H9 (cell line): Measurements from ENCODE around the gene DHRS1. TPM values are rescaled to one million over a fixed set of nuclear protein-coding genes. Genes with fewer than 3 reads are reported as not detected.

Experiments
- DNase-seq: peaks from one replicate; pipeline ENCODE4 v3.0.0-alpha.2; 2017
- H2AFZ ChIP-seq: one replicate; pipeline ENCODE4 v1.6.1; 2013; ENCODE audit warnings: mild to moderate bottlenecking, low read length, control low read depth, moderate library complexity
- H2AK5ac ChIP-seq: 2 replicates; pipeline ENCODE4 v1.6.1; 2013; ENCODE audit warnings: low read length, control low read depth, mixed read lengths; ENCODE audit not compliant: insufficient read length
- H2BK120ac ChIP-seq: one replicate; pipeline ENCODE4 v1.6.1; 2013; ENCODE audit warnings: low read depth, mild to moderate bottlenecking, low read length, control low read depth, inconsistent platforms; ENCODE audit not compliant: poor library complexity, severe bottlenecking
- H2BK12ac ChIP-seq: 2 replicates; pipeline ENCODE4 v1.6.1; 2013; ENCODE audit warnings: low read length, control low read depth, mixed read lengths, low read depth; ENCODE audit not compliant: insufficient read length
- H2BK15ac ChIP-seq: 2 replicates; pipeline ENCODE4 v1.6.1; 2013; ENCODE audit warnings: low read depth, low read length, control low read depth
- H2BK20ac ChIP-seq: one replicate; pipeline ENCODE4 v1.6.1; 2013; ENCODE audit warnings: low read depth, mild to moderate bottlenecking, low read length, control low read depth, inconsistent platforms; ENCODE audit not compliant: poor library complexity, severe bottlenecking
- H2BK5ac ChIP-seq: 2 replicates; pipeline ENCODE4 v1.6.1; 2013; ENCODE audit warnings: low read length, control low read depth, mixed read lengths; ENCODE audit not compliant: insufficient read length
- H3K14ac ChIP-seq: 2 replicates; pipeline ENCODE4 v1.6.1; 2013; ENCODE audit warnings: low read length, control low read depth; ENCODE audit not compliant: insufficient read depth
- H3K18ac ChIP-seq: 2 replicates; pipeline ENCODE4 v1.6.1; 2013; ENCODE audit warnings: low read depth, mild to moderate bottlenecking, mixed read lengths, low read length, control low read depth; ENCODE audit not compliant: insufficient read length
- H3K23ac ChIP-seq: 2 replicates; pipeline ENCODE4 v1.6.1; 2013; ENCODE audit warnings: low read length, control low read depth, mixed read lengths, low read depth; ENCODE audit not compliant: insufficient read length
- H3K23me2 ChIP-seq: 2 replicates; pipeline ENCODE4 v1.6.1; 2013; ENCODE audit warnings: low read depth, mild to moderate bottlenecking, mixed read lengths, low read length, control low read depth; ENCODE audit not compliant: insufficient read length, poor library complexity, severe bottlenecking
- H3K27ac ChIP-seq: 2 replicates; pipeline ENCODE4 v1.5.1; 2013; ENCODE audit warnings: low read length, control low read depth, mixed read lengths, low read depth; ENCODE audit not compliant: insufficient read length
- H3K27me3 ChIP-seq: 2 replicates; pipeline ENCODE4 v1.6.1; 2013; ENCODE audit warnings: low read length, control low read depth, inconsistent platforms; ENCODE audit not compliant: insufficient read depth
- H3K4ac ChIP-seq: 2 replicates; pipeline ENCODE4 v1.6.1; 2013; ENCODE audit warnings: low read depth, mild to moderate bottlenecking, control low read depth, inconsistent platforms, low read length, moderate library complexity
- H3K4me1 ChIP-seq: 2 replicates; pipeline ENCODE4 v1.6.1; 2013; ENCODE audit warnings: low read length, control low read depth, inconsistent platforms; ENCODE audit not compliant: insufficient read depth
- H3K4me2 ChIP-seq: 2 replicates; pipeline ENCODE4 v1.6.1; 2013; ENCODE audit warnings: low read length, control low read depth, mixed read lengths; ENCODE audit not compliant: insufficient read length, insufficient read depth
- H3K56ac ChIP-seq: 2 replicates; pipeline ENCODE4 v1.6.1; 2013; ENCODE audit warnings: low read depth, mild to moderate bottlenecking, mixed read lengths, low read length, control low read depth; ENCODE audit not compliant: insufficient read length
- H3K79me1 ChIP-seq: 2 replicates; pipeline ENCODE4 v1.6.1; 2013; ENCODE audit warnings: low read depth, mild to moderate bottlenecking, moderate library complexity, low read length, control low read depth, inconsistent platforms; ENCODE audit not compliant: insufficient read depth, poor library complexity, severe bottlenecking
- H3K79me2 ChIP-seq: 2 replicates; pipeline ENCODE4 v1.6.1; 2013; ENCODE audit warnings: low read length, control low read depth, inconsistent platforms; ENCODE audit not compliant: insufficient read depth
- H3K9ac ChIP-seq: 2 replicates; pipeline ENCODE4 v1.6.1; 2013; ENCODE audit warnings: low read length, control low read depth, mixed read lengths; ENCODE audit not compliant: insufficient read length; ENCODE audit errors: extremely low read depth
- H3K9me3 ChIP-seq: one replicate; pipeline ENCODE4 v1.6.1; 2013; ENCODE audit warnings: low read depth, low read length, inconsistent platforms; ENCODE audit not compliant: control insufficient read depth
- H3T11ph ChIP-seq: one replicate; pipeline ENCODE4 v1.6.1; 2013; ENCODE audit warnings: mild to moderate bottlenecking, low read length, control low read depth, inconsistent platforms
- H4K20me1 ChIP-seq: one replicate; pipeline ENCODE4 v1.6.1; 2013; ENCODE audit not compliant: control insufficient read depth, insufficient read length, insufficient read depth
- H4K5ac ChIP-seq: 2 replicates; pipeline ENCODE4 v1.6.1; 2013; ENCODE audit warnings: low read depth, mild to moderate bottlenecking, mixed read lengths, low read length, control low read depth; ENCODE audit not compliant: insufficient read length
- H4K8ac ChIP-seq: replicated peaks from 2 replicates; pipeline ENCODE4 v1.6.1; 2013; ENCODE audit warnings: low read length, control low read depth, mixed read lengths, low read depth; ENCODE audit not compliant: insufficient read length
- H4K91ac ChIP-seq: 2 replicates; pipeline ENCODE4 v1.6.1; 2013; ENCODE audit warnings: low read depth, mild to moderate bottlenecking, moderate library complexity, mixed read lengths, low read length, control low read depth; ENCODE audit not compliant: insufficient read length
- H3K27ac Mint-ChIP-seq, 3 experiments: 2 replicates in 2 of 3; 3 replicates in 1 of 3; pipeline ENCODE4 v1.8.0; 2020 to 2021; ENCODE audit warnings: mixed read lengths in 3 of 3, mild to moderate bottlenecking in 1 of 3, moderate library complexity in 1 of 3
- H3K27me3 Mint-ChIP-seq: 2 replicates; pipeline ENCODE4 v1.8.0; 2021; ENCODE audit warnings: low read depth, mild to moderate bottlenecking, moderate library complexity, mixed read lengths
- H3K36me3 Mint-ChIP-seq, 3 experiments: 2 replicates in 2 of 3; 3 replicates in 1 of 3; pipeline ENCODE4 v1.8.0; 2020 to 2021; ENCODE audit warnings: low read depth in 3 of 3, mixed read lengths in 3 of 3; ENCODE audit not compliant: insufficient read depth in 1 of 3
- H3K4me1 Mint-ChIP-seq, 2 experiments: 2 replicates each; pipeline ENCODE4 v1.8.0; 2020; ENCODE audit warnings: mixed read lengths in 2 of 2
- H3K4me3 Mint-ChIP-seq, 2 experiments: 2 replicates in 1 of 2; 3 replicates in 1 of 2; pipeline ENCODE4 v1.8.0; 2020 to 2021; ENCODE audit warnings: mild to moderate bottlenecking in 2 of 2, mixed read lengths in 2 of 2, moderate library complexity in 1 of 2
- H3K9me3 Mint-ChIP-seq, 2 experiments: 2 replicates in 1 of 2; 3 replicates in 1 of 2; pipeline ENCODE4 v1.8.0; 2020; ENCODE audit warnings: mild to moderate bottlenecking in 2 of 2, mixed read lengths in 2 of 2, moderate library complexity in 1 of 2
- CTCF ChIP-seq: fragments of 200-600 bp; sonication (generic); conservative IDR thresholded peaks from 3 replicates; pipeline ENCODE4 v1.8.0; 2021; ENCODE audit warnings: antibody characterized with exemption, mild to moderate bottlenecking
- WGBS: extraction: QIAGEN DNeasy Blood & Tissue Kit; methylation state at CpG from one replicate; pipeline ENCODE4 v1.1.7; 2013; ENCODE audit warnings: missing lambda C conversion rate, low lambda C conversion rate, mixed read lengths; ENCODE audit not compliant: insufficient read length; ENCODE audit errors: extremely low coverage; 5-methylcytosine and 5-hydroxymethylcytosine counted together
- total RNA-seq: library from RNA; stranded (reverse); gene quantifications from 2 replicates; pipeline ENCODE4 v1.2.1, GENCODE V29; 2021

The DHRS1 gene
- total RNA-seq, 1 experiment from 2014 or later = 19.1 TPM

- no peaks in the 10 kb centered on the region for H3K23me2 ChIP-seq
- H2AK5ac ChIP-seq = no peak overlapping the region
- no peak overlapping the region for H2BK5ac ChIP-seq
- no peak overlapping the region for H2BK15ac ChIP-seq
- H3K9ac ChIP-seq = no peak overlapping the region
- H3K9me3 ChIP-seq = no peaks in the 10 kb centered on the region
- H3K79me1 ChIP-seq = no peaks in the 10 kb centered on the region
- no peaks in the 10 kb centered on the region for H3K4me1 Mint-ChIP-seq
- no peak overlapping the region for H3K4ac ChIP-seq
- H2BK20ac ChIP-seq = no peak overlapping the region
- no peak for DNase-seq
- H4K8ac ChIP-seq = no peak overlapping the region
- H3K36me3 Mint-ChIP-seq = no peaks in the 10 kb centered on the region
- no peak overlapping the region for H3K56ac ChIP-seq
- no peaks in the 10 kb centered on the region for H3K4me1 ChIP-seq
- no peak overlapping the region for H3K23ac ChIP-seq
- no peak overlapping the region for H4K91ac ChIP-seq
- H3K4me2 ChIP-seq = no peak overlapping the region
- H3K18ac ChIP-seq = no peak overlapping the region
- H2BK120ac ChIP-seq = no peak overlapping the region
- H3K27me3 Mint-ChIP-seq = peaks cover 66% of the 10 kb centered on the region
- no peak overlapping the region for H2AFZ ChIP-seq
- H3K79me2 ChIP-seq = no peaks in the 10 kb centered on the region
- no peak overlapping the region for H3K14ac ChIP-seq
- no peak overlapping the region for H3T11ph ChIP-seq
- peak overlapping the region in 1 of 3 experiments; percentile 44; a peak in 1 of 7 replicates for H3K27ac Mint-ChIP-seq
- H3K27ac ChIP-seq = no peak overlapping the region
- peaks cover 2% of the 10 kb centered on the region; the same call in 1 of the 2 replicates for H3K27me3 ChIP-seq
- no peak for TF ChIP-seq CTCF
- no CpG with 5 or more reads among the region's 10 CpGs for WGBS
- no peak overlapping the region for H2BK12ac ChIP-seq
- no peak overlapping the region for H3K4me3 Mint-ChIP-seq
- H4K5ac ChIP-seq = no peak overlapping the region
- H3K9me3 Mint-ChIP-seq = no peaks in the 10 kb centered on the region; a peak in 2 of 5 replicates
- H4K20me1 ChIP-seq = no peaks in the 10 kb centered on the region
Observed at GRCh38 chr14:24322672-24323071, 23.1 kb upstream of the DHRS1 start.
